ENCODE data around the gene CCN6. TPM values are rescaled to one million over a fixed set of nuclear protein-coding genes. Genes with fewer than 3 reads are reported as not detected.
"Not testable (repeated sequence)": the region's sequence is repeated elsewhere in the genome, so short reads cannot be mapped to it uniquely, and the experiment has no call there.

CCN6 gene
- total RNA-seq, 2 donors from 2014 or later: not detected

- H3K36me3 Mint-ChIP-seq (ENCODE audit: low read depth): no peaks in the 10 kb centered on the region
- H3K4me1 Mint-ChIP-seq: peaks cover 6% of the 10 kb centered on the region
- H3K27me3 Mint-ChIP-seq: peaks cover 17% of the 10 kb centered on the region
- H3K27ac Mint-ChIP-seq: no peak overlapping the region
- H3K9me3 ChIP-seq (ENCODE audit: control insufficient read depth, low read length, poor library complexity, severe bottlenecking): no peaks in the 10 kb centered on the region
- DNase-seq (no peak), ATAC-seq (no peak)
- H3K4me3 Mint-ChIP-seq: peak overlapping the region; percentile 80
Measured at GRCh38 chr6:112085286-112086065, 31.6 kb downstream of the CCN6 start.

- no peak for ATAC-seq
- no peaks in the 10 kb centered on the region for H3K36me3 Mint-ChIP-seq (ENCODE audit: low read depth)
- no peak overlapping the region for H3K4me3 Mint-ChIP-seq
- DNase-seq: no peak
- H3K27me3 Mint-ChIP-seq: peaks cover 25% of the 10 kb centered on the region
- peaks cover 3% of the 10 kb centered on the region for H3K4me1 Mint-ChIP-seq
- H3K9me3 ChIP-seq (ENCODE audit: control insufficient read depth, low read length, poor library complexity, severe bottlenecking): no peaks in the 10 kb centered on the region
- no peak overlapping the region for H3K27ac Mint-ChIP-seq
Measured at GRCh38 chr6:112086744-112087135, 32.8 kb downstream of the CCN6 start.

GRCh38 chr6:112087136-112087911 lies 33.4 kb downstream of the CCN6 start, which contains the start of the genes FAM229B and TUBE1:
Gene FAM229B, plus strand, starts transcription at chr6:112087591. Its CDS starts 11,693 bp downstream, at chr6:112099284.
Gene TUBE1, minus strand, starts transcription at chr6:112087482. Its CDS starts 48 bp downstream, at chr6:112087434.
- Mint-ChIP-seq H3K4me3 (no peak within 1 kb of the TSS), H3K4me1 (peaks cover 3% of the 10 kb centered on the region), H3K27ac (no peak within 1 kb of the TSS), H3K36me3 (ENCODE audit: low read depth) (no peaks in the 10 kb centered on the region), H3K27me3 (peaks cover 31% of the 10 kb centered on the region)
- DNase-seq (peak; percentile 76 to 82 (median 78)), ATAC-seq (peak; percentile 96)
- H3K9me3 ChIP-seq (ENCODE audit: control insufficient read depth, low read length, poor library complexity, severe bottlenecking): no peaks in the 10 kb centered on the region

GRCh38 chr6:112087916-112088315 lies 34.0 kb downstream of the CCN6 start:
- DNase-seq: no peak
- no peaks in the 10 kb centered on the region for H3K36me3 Mint-ChIP-seq (ENCODE audit: low read depth)
- no peak for ATAC-seq
- no peak overlapping the region for H3K27ac Mint-ChIP-seq
- no peaks in the 10 kb centered on the region for H3K9me3 ChIP-seq (ENCODE audit: control insufficient read depth, low read length, poor library complexity, severe bottlenecking)
- peaks cover 33% of the 10 kb centered on the region for H3K27me3 Mint-ChIP-seq
- no peak overlapping the region for H3K4me3 Mint-ChIP-seq
- peaks cover 3% of the 10 kb centered on the region for H3K4me1 Mint-ChIP-seq

GRCh38 chr6:112096901-112097300 lies 43.0 kb downstream of the CCN6 start:
- H3K36me3 Mint-ChIP-seq (ENCODE audit: low read depth): peaks cover 2% of the 10 kb centered on the region
- no peaks in the 10 kb centered on the region for H3K9me3 ChIP-seq (ENCODE audit: control insufficient read depth, low read length, poor library complexity, severe bottlenecking)
- DNase-seq: no peak
- no peak for ATAC-seq
- H3K4me1 Mint-ChIP-seq: no peaks in the 10 kb centered on the region
- H3K4me3 Mint-ChIP-seq: no peak overlapping the region
- peaks cover 22% of the 10 kb centered on the region for H3K27me3 Mint-ChIP-seq
- H3K27ac Mint-ChIP-seq: no peak overlapping the region

GRCh38 chr6:112100561-112100960 lies 46.7 kb downstream of the CCN6 start:
- H3K9me3 ChIP-seq (ENCODE audit: control insufficient read depth, low read length, poor library complexity, severe bottlenecking): no peaks in the 10 kb centered on the region
- Mint-ChIP-seq H3K36me3 (ENCODE audit: low read depth) (peaks cover 2% of the 10 kb centered on the region), H3K27ac (no peak overlapping the region), H3K4me1 (no peaks in the 10 kb centered on the region), H3K27me3 (peaks cover 12% of the 10 kb centered on the region), H3K4me3 (no peak overlapping the region)
- no peak for ATAC-seq
- no peak for DNase-seq

GRCh38 chr6:112106026-112106425 lies 52.1 kb downstream of the CCN6 start:
- H3K4me3 Mint-ChIP-seq; H3K9me3 ChIP-seq (ENCODE audit: control insufficient read depth, low read length, poor library complexity, severe bottlenecking); ATAC-seq; H3K4me1 Mint-ChIP-seq; H3K27ac Mint-ChIP-seq; DNase-seq; H3K36me3 Mint-ChIP-seq (ENCODE audit: low read depth): not testable (repeated sequence)
- H3K27me3 Mint-ChIP-seq: peaks cover 27% of the 10 kb centered on the region

GRCh38 chr6:112106562-112106961 lies 52.7 kb downstream of the CCN6 start:
- no peak overlapping the region for H3K4me3 Mint-ChIP-seq
- H3K9me3 ChIP-seq (ENCODE audit: control insufficient read depth, low read length, poor library complexity, severe bottlenecking): no peaks in the 10 kb centered on the region
- H3K27ac Mint-ChIP-seq: no peak overlapping the region
- no peaks in the 10 kb centered on the region for H3K36me3 Mint-ChIP-seq (ENCODE audit: low read depth)
- H3K27me3 Mint-ChIP-seq: peaks cover 28% of the 10 kb centered on the region
- ATAC-seq (no peak), DNase-seq (no peak)
- no peaks in the 10 kb centered on the region for H3K4me1 Mint-ChIP-seq

GRCh38 chr6:112109262-112109661 lies 55.4 kb downstream of the CCN6 start:
- DNase-seq (no peak), ATAC-seq (no peak)
- Mint-ChIP-seq H3K4me1 (no peaks in the 10 kb centered on the region), H3K4me3 (no peak overlapping the region), H3K27me3 (peaks cover 41% of the 10 kb centered on the region), H3K27ac (no peak overlapping the region), H3K36me3 (ENCODE audit: low read depth) (no peaks in the 10 kb centered on the region)
- no peaks in the 10 kb centered on the region for H3K9me3 ChIP-seq (ENCODE audit: control insufficient read depth, low read length, poor library complexity, severe bottlenecking)

- no peaks in the 10 kb centered on the region for H3K4me1 Mint-ChIP-seq
- ATAC-seq: no peak
- no peak for DNase-seq
Measured at GRCh38 chr6:112113431-112113830, 59.5 kb downstream of the CCN6 start.

GRCh38 chr6:112113918-112114317 lies 60.0 kb downstream of the CCN6 start:
- Mint-ChIP-seq H3K36me3 (ENCODE audit: low read depth) (peaks cover 2% of the 10 kb centered on the region), H3K4me3 (no peak overlapping the region), H3K4me1 (no peaks in the 10 kb centered on the region), H3K27me3 (peaks cover 51% of the 10 kb centered on the region), H3K27ac (no peak overlapping the region)
- no peak for DNase-seq
- no peak for ATAC-seq
- no peaks in the 10 kb centered on the region for H3K9me3 ChIP-seq (ENCODE audit: control insufficient read depth, low read length, poor library complexity, severe bottlenecking)

More at GRCh38 chr6:112113431-112113830, 59.5 kb downstream of the CCN6 start:
- H3K4me3 Mint-ChIP-seq: no peak overlapping the region
- H3K27ac Mint-ChIP-seq: no peak overlapping the region
- peaks cover 51% of the 10 kb centered on the region for H3K27me3 Mint-ChIP-seq
- no peaks in the 10 kb centered on the region for H3K9me3 ChIP-seq (ENCODE audit: control insufficient read depth, low read length, poor library complexity, severe bottlenecking)
- H3K36me3 Mint-ChIP-seq (ENCODE audit: low read depth): peaks cover 2% of the 10 kb centered on the region

- Mint-ChIP-seq H3K4me1 (no peaks in the 10 kb centered on the region), H3K27me3 (peaks cover 52% of the 10 kb centered on the region), H3K4me3 (no peak overlapping the region), H3K27ac (no peak overlapping the region), H3K36me3 (ENCODE audit: low read depth) (peaks cover 2% of the 10 kb centered on the region)
- H3K9me3 ChIP-seq (ENCODE audit: control insufficient read depth, low read length, poor library complexity, severe bottlenecking): no peaks in the 10 kb centered on the region
- DNase-seq (no peak), ATAC-seq (no peak)
Measured at GRCh38 chr6:112114577-112115223, 60.8 kb downstream of the CCN6 start.

- Mint-ChIP-seq H3K27ac (no peak overlapping the region), H3K27me3 (peaks cover 59% of the 10 kb centered on the region), H3K36me3 (ENCODE audit: low read depth) (peaks cover 2% of the 10 kb centered on the region), H3K4me1 (no peaks in the 10 kb centered on the region), H3K4me3 (no peak overlapping the region)
- ATAC-seq: no peak
- no peak for DNase-seq
- H3K9me3 ChIP-seq (ENCODE audit: control insufficient read depth, low read length, poor library complexity, severe bottlenecking): no peaks in the 10 kb centered on the region
Measured at GRCh38 chr6:112116221-112116620, 62.3 kb downstream of the CCN6 start.
